ENCODE results near the gene SRPRA. TPM values are rescaled to one million over a fixed set of nuclear protein-coding genes. Genes with fewer than 3 reads are reported as not detected.

SRPRA gene
- total RNA-seq, 1 donor from 2014 or later, result 61.3 TPM

DNA sequence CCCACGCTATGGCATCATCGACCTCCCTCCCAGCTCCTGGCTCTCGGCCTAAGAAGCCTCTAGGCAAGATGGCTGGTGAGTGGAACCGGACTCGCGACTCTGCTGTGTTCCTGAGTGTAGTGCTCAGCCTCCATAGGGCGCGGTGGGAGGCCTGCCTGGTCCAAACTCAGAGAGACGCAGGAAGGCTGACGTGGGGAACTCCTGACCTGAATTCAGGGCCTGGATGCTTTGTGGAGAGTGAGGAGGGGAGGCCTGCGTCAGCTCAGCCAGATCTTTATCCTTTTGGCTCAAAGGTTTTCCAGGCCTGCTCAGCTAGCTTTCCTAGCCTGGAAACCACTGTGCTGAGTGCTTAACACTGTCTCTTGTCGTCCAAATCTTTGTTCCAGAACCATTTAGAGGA, 22.2 kb upstream of the SRPRA start:
- FAIRE-seq (no peak), DNase-seq (ENCODE audit: low read depth) (no peak)
- no peak for TF ChIP-seq CTCF (IDR thresholded peaks at IDR 0.05; ENCODE audit: insufficient read depth, low read length, severe bottlenecking)
- Histone ChIP-seq H3K36me3 (ENCODE audit: control insufficient read depth, insufficient read depth, low read length) (peaks cover 3% of the 10 kb centered on the region), H3K27me3 (ENCODE audit: control insufficient read depth, insufficient read depth, low read length) (no peaks in the 10 kb centered on the region), H3K4me3 (ENCODE audit: low read depth, low read length) (no peak overlapping the region)

DNA sequence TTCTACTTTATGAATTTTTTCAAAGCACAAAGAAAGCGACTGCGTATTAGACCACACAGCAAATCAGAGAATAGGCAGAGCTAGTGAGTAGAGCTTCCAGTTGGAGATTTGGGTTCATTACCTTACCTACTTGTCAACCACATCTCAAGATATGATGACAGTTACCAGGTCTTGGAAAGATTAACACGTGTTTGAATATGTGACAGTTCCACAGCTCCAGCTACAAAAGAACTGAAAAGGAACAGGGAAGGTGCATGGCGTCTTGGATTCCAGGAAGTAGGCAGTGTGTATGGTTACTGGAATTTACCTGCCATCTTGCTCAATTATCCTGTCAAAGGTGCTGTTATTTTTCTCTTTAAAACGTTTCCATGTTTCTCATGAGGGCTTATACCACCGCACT, 19.5 kb upstream of the SRPRA start:
- DNase-seq (ENCODE audit: low read depth), result no peak
- Histone ChIP-seq H3K27me3 (ENCODE audit: control insufficient read depth, insufficient read depth, low read length) (no peaks in the 10 kb centered on the region), H3K36me3 (ENCODE audit: control insufficient read depth, insufficient read depth, low read length) (peaks cover 3% of the 10 kb centered on the region), H3K4me3 (ENCODE audit: low read depth, low read length) (no peak overlapping the region)
- no peak for FAIRE-seq
- no peak for TF ChIP-seq CTCF (IDR thresholded peaks at IDR 0.05; ENCODE audit: insufficient read depth, low read length, severe bottlenecking)

DNA sequence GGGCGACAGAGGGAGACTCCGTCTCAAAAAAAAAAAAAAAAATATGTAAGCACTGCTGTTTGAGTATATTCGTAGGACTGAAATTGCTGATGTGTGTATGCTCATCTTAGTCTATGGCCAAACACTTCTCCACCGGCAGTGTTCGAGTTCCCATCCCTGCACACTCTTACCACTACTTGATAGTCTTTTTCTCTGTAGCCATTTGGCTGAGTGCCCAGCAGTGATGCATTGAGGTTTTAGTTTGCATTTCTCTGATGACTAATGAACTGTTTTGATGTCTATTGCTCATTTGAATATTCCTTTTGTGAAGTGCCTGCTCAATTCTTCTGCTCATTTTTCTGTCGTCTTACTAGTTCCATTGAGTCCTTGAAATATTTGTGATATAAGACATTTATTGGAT, 16.1 kb upstream of the SRPRA start:
- FAIRE-seq, result no peak
- no peak overlapping the region for H3K4me3 ChIP-seq (ENCODE audit: low read depth, low read length)
- peaks cover 2% of the 10 kb centered on the region for H3K36me3 ChIP-seq (ENCODE audit: control insufficient read depth, insufficient read depth, low read length)
- peak; percentile 95 for DNase-seq (ENCODE audit: low read depth)
- TF ChIP-seq CTCF (IDR thresholded peaks at IDR 0.05; ENCODE audit: insufficient read depth, low read length, severe bottlenecking), result no peak
- no peaks in the 10 kb centered on the region for H3K27me3 ChIP-seq (ENCODE audit: control insufficient read depth, insufficient read depth, low read length)

DNA sequence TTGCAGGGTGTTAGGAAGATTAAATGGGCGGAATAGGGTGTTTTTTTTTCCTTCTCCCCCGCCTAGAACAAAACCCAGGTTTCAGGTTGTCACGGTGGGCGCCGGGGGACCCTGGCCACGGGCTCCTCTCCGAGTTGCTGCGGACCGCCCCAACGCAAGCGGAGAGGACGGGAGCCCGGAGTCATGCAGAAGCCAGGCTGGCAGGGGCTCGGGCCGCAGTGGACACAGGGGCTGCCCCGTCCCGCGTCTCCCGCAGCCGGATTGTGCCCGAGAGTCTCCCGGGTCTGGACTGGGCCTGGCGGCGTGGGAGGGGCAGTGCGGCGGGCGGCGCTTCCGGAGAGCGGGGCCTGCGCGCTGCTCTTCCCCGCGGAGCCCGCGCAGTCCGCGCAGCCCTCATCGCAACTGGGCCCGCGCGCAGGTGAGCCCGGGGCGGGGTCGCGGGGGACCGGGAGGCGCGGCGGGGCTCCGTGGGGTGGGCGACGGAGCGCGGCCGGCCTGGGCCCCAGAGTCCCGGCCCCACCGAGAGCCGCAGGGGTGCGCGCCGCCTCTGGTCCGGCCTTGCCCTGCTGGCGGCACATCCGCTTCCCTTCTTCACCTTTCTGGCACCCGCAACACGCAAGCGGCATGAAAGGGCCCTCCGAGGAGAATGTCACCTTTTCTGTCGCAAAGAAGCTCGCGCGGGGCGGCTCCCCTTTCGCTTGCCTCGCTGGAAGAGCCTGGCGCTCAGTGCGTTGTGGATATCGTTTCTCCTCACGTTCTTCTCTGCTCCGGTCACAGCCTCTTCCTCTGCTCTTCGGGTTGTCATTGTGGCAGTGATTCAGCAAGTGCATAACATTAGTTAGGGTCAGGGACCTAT, 14.3 kb upstream of the SRPRA start, which contains the start of gene TIRAP:
Gene TIRAP, plus strand, starts transcription at position 358 of the 856 bp plus-strand sequence. CDS start 7,802 bp downstream, outside the sequence.
- Histone ChIP-seq H3K27me3 (ENCODE audit: control insufficient read depth, insufficient read depth, low read length) (no peaks in the 10 kb centered on the region), H3K36me3 (ENCODE audit: control insufficient read depth, insufficient read depth, low read length) (peaks cover 2% of the 10 kb centered on the region), H3K4me3 (ENCODE audit: low read depth, low read length) (peak within 1 kb of the TSS; percentile 56)
- TF ChIP-seq CTCF (IDR thresholded peaks at IDR 0.05; ENCODE audit: insufficient read depth, low read length, severe bottlenecking), result no peak
- DNase-seq (ENCODE audit: low read depth), result no peak
- FAIRE-seq, result no peak

GRCh38 chr11:126282361-126282735, 13.7 kb upstream of the SRPRA start:
- FAIRE-seq, result no peak
- no peak for DNase-seq (ENCODE audit: low read depth)
- Histone ChIP-seq H3K4me3 (ENCODE audit: low read depth, low read length) (peak overlapping the region; percentile 56), H3K27me3 (ENCODE audit: control insufficient read depth, insufficient read depth, low read length) (no peaks in the 10 kb centered on the region), H3K36me3 (ENCODE audit: control insufficient read depth, insufficient read depth, low read length) (peaks cover 4% of the 10 kb centered on the region)
- TF ChIP-seq CTCF (IDR thresholded peaks at IDR 0.05; ENCODE audit: insufficient read depth, low read length, severe bottlenecking), result no peak
